GM12873 (cell line): Measurements from ENCODE around the gene URAD.

Experiments
- TF ChIP-seq, protein P1 (sequence below): IDR thresholded peaks from 2 replicates; pipeline ENCODE4 v1.5.1; 2012; ENCODE audit warnings: low read depth, mild to moderate bottlenecking, moderate library complexity, low read length, control low read depth; ENCODE audit not compliant: insufficient read depth; ENCODE audit errors: missing control alignments

The URAD gene

DNA sequence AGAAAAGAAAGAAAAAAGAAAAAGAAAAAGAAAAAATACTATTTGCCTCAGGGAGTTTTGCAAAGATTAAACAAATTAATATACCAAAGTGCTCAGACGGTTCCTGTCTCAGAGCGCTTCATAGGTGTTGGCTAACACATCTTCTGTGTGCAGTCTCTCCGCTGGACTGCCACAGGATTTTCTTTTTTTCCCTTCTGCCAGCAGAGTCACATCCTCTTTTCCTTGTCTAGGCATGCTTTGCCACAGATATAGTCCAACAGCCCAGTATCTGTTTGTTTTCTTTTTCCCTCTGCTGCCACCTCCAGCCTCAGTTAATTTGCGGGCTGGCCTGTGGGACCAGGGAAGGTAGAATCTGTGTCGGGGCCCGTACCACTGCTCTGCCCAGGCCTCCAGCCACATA lies 3.4 kb upstream of the URAD start:
- TF ChIP-seq, protein P1, sequence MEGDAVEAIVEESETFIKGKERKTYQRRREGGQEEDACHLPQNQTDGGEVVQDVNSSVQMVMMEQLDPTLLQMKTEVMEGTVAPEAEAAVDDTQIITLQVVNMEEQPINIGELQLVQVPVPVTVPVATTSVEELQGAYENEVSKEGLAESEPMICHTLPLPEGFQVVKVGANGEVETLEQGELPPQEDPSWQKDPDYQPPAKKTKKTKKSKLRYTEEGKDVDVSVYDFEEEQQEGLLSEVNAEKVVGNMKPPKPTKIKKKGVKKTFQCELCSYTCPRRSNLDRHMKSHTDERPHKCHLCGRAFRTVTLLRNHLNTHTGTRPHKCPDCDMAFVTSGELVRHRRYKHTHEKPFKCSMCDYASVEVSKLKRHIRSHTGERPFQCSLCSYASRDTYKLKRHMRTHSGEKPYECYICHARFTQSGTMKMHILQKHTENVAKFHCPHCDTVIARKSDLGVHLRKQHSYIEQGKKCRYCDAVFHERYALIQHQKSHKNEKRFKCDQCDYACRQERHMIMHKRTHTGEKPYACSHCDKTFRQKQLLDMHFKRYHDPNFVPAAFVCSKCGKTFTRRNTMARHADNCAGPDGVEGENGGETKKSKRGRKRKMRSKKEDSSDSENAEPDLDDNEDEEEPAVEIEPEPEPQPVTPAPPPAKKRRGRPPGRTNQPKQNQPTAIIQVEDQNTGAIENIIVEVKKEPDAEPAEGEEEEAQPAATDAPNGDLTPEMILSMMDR = no peak

DNA sequence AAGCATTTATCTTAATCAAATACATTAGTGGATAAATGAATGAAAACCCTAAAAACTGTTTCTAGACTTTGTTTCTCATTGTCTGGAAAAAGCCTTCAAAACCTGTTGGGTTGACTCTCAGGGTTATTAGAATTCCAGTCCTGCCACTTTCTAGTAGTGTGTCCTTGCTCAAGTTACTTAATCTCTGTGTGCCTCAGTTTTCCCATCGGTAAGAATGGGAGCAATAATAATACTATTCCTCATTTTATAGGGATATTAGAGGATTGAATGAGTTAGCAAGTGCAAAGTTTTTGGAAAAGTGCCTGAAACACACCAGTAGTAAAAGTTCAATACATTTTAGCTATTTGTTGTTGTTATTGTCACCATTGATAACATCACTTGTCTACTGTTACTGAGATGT lies 2.9 kb downstream of the URAD start:
- TF ChIP-seq, protein P1 = no peak

DNA sequence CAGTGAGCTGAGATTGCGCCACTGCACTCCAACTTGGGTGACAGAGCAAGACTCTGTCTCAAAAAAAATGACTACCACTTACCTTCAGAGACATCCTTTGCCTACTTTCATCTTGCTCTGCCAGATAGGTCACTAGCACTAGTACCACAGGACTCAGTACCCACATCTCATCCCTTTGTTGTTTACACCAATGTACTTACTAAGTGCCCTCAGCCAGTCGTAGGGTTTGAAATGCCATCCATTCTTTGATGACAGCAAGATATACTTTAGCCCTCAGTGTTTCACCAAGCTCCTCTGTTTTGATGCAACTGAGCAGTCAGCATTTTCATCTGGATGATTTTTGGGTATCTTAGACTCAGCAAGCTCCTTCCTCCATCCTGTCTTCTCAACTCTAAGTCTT lies 6.1 kb downstream of the URAD start:
- TF ChIP-seq, protein P1 = no peak

DNA sequence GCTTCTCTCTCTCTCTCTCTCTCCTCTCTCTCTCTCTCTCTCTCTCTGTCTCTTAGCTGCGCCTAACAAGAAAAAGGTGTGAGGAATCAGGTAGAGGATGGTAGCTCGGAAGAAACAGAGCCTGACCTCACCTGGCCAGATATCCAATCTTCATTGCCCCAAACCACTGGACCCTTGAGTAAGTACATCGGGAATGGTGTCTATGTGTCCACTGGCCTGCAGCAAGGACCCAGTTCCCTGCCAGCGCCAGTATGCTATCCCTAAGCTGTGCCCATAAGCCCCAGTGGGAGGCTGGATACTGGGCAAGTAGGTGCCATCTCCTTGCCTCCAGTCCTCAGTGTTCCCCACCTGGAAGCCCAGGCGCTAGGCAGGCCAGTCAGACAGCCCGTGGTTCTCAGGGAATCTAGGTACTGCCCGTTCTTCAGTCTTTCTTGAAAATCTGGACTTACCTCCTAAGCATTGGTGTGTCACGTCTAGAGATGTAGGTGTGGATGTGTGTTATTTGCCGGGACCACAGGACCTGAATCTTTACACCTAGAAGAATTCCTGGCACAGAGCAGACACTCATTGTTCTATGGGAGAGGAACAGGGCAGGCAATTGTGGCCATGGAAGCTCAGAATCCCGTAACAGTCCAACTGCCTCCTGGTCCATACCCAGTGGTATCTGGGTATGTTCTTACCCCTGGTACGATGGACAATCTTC lies 7.3 kb downstream of the URAD start:
- TF ChIP-seq, protein P1 = no peak

DNA sequence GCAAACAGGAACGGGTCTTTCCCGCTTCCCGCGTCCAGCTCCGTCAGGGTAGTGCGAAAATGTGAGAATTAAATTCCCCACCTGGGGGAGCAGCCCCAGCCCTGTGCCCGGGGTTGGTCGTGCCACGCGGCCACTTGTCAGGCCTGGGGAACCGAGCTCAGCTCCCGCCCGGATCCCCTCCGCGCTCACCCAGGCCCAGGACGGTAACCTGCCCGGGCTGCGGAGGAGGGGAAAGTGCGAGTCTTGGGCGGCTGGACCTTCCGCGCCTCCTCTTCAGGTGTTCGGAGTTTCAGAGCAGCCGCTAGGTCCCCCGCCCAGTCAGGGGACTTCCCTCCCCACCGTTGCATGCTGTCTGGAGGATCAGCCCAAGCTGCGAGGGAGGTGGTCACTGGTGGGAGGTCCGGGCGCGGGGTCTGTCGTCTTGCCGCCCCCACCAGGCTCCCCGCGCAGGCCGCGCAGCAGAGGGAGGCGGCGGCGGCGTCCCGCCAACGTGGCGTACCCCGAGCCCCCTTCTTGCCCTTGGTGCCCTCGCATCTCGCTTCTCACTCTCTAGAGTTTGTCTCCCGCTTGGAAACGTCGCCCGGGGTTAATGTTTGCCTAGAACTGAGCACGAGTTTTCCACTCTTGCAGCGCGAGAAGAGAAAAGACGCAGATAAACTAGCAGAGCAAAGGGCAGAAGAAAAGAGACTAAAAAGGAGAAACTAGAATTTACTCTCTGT lies 8.1 kb downstream of the URAD start:
- TF ChIP-seq, protein P1 = no peak

DNA sequence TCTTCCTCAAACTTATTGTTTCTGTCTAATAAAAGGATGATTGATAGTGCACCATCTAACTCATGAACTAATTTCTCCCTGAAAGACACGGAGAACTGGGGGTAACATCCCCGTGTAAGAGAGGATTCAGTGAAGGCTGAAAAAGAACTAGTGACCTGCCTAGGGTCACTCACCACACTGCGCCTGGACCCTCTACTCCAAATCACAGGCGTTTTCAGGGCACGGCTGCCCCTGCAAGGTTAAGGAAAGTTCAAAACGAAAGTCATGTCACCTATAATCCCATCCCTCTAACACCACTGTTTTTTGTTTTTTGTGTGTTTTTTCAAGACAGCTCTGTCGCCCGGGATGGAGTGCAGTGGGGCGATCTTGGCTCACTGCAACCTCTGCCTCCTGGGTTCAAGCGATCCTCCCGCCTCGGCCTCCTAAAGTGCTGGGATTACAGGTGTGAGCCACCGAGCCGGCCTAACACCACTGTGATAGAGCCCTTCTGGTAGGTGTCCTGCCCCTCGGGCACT lies 8.7 kb downstream of the URAD start:
- TF ChIP-seq, protein P1 = no peak

DNA sequence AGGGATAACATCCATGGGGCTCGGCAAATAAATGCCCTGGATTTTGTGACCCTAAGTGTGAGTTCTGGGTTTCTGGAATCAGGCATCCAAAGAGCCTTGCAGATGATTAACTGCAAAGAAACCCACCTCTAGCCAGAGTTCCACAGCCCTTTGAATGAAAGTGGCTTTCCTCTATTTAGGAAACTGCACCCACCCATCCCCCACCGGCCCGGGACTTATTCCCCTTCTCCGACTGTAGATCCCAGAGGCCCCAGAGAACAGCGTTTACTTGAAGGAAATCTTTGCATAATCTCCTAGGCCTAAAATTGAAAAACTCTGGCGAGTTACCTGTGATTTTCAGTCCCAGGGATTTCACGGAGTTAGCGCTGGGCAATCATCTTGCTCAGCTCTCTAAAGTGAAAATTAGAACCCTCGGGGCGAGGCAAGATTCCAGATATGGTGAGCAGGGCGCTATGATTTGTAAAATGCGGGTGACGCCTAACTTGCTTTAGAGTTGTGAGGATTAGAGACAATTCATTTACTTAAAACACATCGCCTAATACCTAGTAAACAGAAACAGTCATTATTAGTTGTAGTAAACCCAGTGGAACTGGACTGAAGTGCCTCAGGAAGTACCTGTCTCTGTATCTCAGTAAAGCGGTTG lies 9.4 kb downstream of the URAD start:
- TF ChIP-seq, protein P1 = no peak
